ENCODE data around the gene CAST.

CAST gene

DNA sequence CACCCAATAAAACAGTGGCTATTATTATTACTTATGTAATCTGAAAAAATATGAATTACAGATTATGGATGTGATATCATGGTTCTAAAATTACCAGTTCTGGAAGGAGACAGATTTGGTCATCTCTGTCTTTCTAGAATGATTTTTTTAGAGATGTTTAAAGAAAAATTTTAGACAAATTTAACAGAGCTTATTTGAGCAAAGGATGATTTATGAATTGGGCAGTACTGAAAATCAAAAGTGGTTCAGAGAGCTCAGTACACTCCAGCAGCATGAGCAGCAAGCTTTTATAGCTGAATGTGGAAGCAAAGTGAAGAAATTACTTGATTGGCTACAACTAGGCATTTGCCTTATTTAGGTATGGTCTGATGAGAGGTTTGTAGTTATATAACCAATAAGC is 11.0 kb downstream of the CAST start:
- TF ChIP-seq GATA3 (IDR thresholded peaks at IDR 0.05; ENCODE audit: low read depth, low read length) (no peak), GATA2 (IDR thresholded peaks at IDR 0.05; ENCODE audit: low read depth, low read length) (no peak)

DNA sequence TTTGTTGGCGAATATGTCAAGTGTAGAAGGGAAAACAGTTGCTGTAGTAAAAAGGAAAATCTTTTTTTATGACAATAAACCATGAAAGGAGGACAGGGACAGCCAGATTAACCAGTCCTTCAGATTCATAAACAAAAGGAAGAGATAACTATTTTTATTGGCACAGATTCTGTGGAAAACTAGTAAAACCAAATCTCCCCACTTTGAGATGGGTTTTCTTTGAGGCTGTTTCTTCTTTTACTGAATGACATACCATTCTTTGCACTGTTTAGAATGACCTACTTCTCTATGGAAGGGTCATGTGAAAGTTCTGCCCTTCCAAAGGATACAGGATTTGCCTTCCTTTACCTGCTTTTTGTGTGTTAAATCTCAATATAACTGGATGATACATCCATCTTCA is 13.7 kb downstream of the CAST start:
- TF ChIP-seq GATA2 (IDR thresholded peaks at IDR 0.05; ENCODE audit: low read depth, low read length) = no peak
- TF ChIP-seq GATA3 (IDR thresholded peaks at IDR 0.05; ENCODE audit: low read depth, low read length) = no peak

DNA sequence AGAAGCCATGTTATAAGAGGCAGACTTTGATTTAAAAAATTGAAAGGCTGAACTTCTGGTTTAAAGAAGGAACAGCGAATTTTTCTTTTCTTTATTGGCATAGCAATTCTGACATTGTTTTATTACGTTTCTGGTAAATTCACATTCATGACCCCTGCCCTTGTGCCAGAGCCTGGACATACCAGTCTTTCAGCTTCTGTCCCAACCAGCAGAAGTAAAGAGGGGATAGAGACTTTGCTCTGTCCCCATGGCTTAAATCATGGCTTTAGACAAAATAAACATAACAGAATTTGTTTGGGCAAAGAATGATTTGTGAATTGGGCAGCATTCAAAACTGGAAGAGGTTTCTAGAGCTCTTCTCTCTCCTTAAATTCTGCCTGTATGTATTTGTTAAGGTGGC is 15.3 kb downstream of the CAST start:
- TF ChIP-seq GATA2 (IDR thresholded peaks at IDR 0.05; ENCODE audit: low read depth, low read length) (no peak), GATA3 (IDR thresholded peaks at IDR 0.05; ENCODE audit: low read depth, low read length) (no peak)

DNA sequence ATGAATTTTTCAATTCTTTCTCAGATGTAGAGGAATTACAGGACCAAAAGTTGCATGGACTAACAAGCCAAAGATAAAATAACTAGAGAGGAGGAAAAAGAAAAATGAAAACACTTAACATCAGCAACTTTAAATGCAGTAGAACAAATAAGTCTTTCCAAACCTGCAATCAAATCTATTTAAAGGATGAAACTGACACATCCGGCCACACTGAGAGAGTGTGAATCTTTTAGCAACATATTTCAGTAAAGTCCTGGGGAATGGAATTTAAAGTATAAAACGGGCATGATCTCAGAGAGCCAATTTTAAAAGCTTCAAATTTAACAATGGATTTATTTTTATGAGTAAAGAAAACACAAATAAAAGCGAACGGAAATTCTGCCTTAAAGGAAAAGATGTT is 17.1 kb downstream of the CAST start:
- no peak for TF ChIP-seq GATA3 (IDR thresholded peaks at IDR 0.05; ENCODE audit: low read depth, low read length)
- no peak for TF ChIP-seq GATA2 (IDR thresholded peaks at IDR 0.05; ENCODE audit: low read depth, low read length)

DNA sequence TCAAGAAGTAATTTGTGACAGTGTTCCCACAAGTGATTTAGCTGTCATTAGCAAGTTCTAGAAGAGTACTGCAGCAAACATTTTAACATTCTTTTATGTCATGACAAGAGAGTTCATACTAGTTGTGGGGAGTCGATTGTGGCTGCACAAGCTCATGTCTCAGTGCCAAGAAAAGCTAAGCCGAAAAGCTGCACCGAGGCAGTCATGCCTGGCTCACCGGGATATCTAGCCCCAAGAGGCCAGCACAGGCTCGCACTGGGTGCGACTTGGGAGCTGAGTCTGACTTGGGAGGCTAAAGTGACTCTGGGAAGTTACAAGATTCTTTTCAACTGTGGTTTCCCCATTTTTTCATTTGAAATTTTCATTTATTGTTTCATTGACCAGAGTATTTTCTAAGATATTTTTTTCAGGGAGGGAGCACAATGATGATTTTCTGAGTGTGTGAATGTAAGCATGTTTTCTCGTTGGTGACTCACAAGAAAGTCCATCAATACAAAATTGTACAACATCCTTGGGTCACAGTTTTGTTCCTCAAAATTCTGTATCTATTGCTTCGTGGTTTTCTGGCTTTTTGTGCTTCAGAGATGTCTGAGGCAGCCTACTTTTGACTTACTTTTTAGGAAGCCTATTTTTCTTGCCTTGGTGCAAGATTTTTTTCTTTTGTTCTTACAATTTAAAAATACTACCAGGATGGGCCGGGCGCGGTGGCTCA is 18.7 kb downstream of the CAST start:
- TF ChIP-seq GATA3 (IDR thresholded peaks at IDR 0.05; ENCODE audit: low read depth, low read length) (no peak), GATA2 (IDR thresholded peaks at IDR 0.05; ENCODE audit: low read depth, low read length) (no peak)

DNA sequence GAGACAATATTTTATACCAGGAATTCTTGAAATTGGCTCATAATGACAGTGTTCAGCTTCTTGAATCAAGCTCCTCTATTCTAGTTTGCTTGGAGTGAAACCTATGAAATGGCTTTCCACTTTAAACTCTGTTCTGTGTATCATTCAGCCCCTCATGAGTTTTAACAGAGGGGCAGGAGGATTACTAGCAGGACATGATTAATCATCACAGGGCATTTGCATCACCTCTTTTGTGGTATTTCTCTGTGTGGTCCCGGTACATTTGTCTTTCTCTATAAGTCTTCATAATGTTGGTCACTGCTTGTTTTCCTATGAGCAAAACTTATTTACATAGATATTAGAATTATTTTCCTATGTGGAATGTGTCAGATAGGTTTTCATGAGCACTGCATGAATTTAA is 21.2 kb downstream of the CAST start:
- TF ChIP-seq GATA2 (IDR thresholded peaks at IDR 0.05; ENCODE audit: low read depth, low read length) (no peak), GATA3 (IDR thresholded peaks at IDR 0.05; ENCODE audit: low read depth, low read length) (no peak)

DNA sequence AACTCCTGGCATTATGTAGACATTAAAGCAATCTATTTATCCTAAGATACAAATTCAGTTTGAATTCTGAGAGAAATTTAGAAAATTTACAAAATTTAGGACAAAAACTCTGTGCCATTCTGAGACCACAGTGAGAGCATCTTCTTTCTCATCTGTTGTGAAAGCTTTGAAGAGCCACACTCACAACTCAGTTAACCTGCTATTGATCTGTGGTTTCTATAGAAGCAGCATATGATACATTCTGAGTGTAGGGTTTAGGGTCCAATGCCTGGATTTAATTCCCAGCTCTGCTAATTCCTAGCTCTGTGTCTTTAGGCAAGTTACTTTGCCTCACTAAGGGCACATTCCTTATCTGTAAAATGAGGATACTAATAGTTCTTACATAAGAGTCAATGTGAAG is 21.6 kb downstream of the CAST start:
- TF ChIP-seq GATA2 (IDR thresholded peaks at IDR 0.05; ENCODE audit: low read depth, low read length) (no peak), GATA3 (IDR thresholded peaks at IDR 0.05; ENCODE audit: low read depth, low read length) (no peak)

DNA sequence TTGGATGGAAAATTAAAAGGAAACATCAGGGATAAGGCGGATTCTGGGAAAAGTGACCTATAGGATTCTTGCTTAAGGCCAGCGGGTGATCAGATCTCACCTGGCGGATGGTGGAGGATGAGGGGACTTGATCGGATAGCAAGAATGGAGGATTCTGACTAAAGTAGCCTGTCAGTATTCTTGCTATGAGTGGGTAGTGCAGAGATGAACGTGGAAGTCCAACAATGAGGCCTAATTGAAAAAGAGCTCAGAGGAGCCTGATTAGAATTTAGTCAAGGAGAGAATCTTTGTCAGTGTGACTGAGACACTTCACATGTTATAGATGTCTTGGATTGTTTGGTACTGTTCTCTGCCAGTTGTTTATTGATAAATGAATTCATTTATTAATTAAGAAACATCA is 24.9 kb downstream of the CAST start:
- TF ChIP-seq GATA2 (IDR thresholded peaks at IDR 0.05; ENCODE audit: low read depth, low read length) = no peak
- TF ChIP-seq GATA3 (IDR thresholded peaks at IDR 0.05; ENCODE audit: low read depth, low read length) = no peak

DNA sequence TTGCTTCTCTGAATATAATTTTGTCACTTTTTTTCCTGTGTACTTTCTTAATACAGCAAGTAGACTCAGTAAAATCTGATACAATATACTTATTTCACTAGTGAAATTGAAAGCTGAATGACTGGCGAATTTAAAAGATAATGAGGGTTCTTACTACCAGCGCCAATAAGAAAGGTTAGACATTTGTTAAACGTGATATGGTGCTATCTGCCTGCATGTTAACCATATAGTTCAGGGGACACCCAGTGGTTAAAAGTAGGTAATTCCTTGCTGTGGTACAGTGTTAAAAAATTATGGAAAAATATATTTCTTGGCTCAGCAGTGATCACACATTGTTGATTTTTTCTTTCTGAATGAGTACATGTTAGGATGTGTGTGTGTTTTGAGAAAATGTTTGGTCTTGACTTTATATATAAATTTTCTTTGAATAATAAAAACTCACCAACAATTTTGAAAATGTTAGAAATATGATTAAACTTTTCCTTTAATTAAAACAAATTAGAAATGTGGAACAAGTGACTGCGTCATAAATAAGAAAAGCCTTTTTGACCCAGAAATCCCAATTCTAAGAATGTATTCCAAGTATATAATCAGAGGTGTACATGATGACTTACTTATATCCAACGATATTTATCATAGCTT is 25.8 kb downstream of the CAST start:
- TF ChIP-seq GATA2 (IDR thresholded peaks at IDR 0.05; ENCODE audit: low read depth, low read length) = no peak
- TF ChIP-seq GATA3 (IDR thresholded peaks at IDR 0.05; ENCODE audit: low read depth, low read length) = no peak

DNA sequence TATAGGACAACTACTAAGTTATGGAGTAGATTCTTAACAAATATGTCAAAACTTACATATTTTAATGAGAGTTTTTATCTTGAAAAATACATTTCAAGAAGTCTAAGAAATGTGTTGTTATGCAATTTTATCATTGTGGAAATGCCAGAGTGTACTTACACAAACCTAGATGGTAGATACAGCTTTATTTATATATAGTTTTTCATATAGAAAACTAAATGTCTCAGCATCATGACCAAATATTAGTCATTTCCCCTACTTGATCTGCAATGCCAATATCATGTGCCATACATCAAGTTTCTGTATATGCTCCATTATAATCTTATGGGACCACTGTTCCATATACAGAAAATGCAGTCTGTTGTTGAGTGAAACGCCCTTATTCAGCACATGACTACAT is 28.7 kb downstream of the CAST start:
- no peak for TF ChIP-seq GATA2 (IDR thresholded peaks at IDR 0.05; ENCODE audit: low read depth, low read length)
- no peak for TF ChIP-seq GATA3 (IDR thresholded peaks at IDR 0.05; ENCODE audit: low read depth, low read length)

DNA sequence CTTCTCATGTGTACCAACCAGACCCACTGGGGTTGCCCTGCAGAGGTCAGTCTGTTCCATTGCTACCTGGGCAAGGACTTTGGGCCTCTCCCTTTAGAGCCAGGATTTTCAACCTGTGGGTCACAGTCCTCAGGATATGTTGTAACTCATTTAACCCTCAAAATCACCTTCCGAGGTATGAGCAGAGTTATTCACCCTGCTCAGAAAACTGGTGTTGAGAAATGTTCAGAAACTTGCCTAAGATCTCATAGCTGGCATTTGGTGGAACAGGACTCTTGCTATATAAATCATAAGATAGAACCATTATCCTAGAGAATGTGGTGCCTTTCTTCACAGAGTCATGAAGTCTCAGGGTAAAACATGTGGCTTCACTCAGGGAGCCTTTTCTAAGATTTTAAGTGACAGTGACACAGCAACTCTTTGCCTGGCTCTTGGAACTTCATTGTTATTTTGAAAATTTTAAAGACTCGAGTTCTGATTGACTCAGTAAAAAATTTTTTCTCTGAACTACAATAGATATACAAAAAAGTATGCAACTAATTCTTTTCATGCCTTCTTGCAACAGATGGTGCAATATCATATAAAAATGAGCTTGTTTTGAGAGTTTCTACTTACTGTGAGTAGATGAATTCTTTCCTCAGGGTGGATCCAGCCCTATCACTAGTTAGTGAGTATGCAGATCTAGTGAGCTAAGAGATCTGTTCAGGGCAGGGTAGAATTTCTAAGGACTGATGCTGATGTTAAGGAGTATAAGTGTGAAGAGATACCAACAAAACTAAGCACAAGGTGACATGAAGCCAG is 29.5 kb downstream of the CAST start:
- TF ChIP-seq GATA2 (IDR thresholded peaks at IDR 0.05; ENCODE audit: low read depth, low read length) = no peak
- no peak for TF ChIP-seq GATA3 (IDR thresholded peaks at IDR 0.05; ENCODE audit: low read depth, low read length)

DNA sequence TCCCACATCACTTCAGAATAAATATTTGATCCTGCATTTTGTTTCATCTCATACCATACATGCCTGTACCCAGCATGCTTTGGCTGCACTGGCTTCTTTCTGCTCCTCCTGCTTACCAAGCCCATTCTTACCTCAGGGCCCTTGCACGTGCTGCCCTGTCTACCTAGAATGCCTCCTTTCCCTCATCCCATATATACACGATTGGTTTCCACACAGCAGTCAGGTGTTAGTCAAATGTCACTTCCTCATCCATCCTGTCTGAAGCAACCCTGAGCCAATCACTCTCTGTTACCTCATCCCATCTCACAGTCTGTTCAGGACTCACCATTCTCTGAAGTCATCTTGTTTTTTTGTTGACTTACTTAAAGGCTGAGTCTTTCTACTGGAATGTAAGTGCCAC is 30.3 kb downstream of the CAST start:
- no peak for TF ChIP-seq GATA3 (IDR thresholded peaks at IDR 0.05; ENCODE audit: low read depth, low read length)
- TF ChIP-seq GATA2 (IDR thresholded peaks at IDR 0.05; ENCODE audit: low read depth, low read length) = no peak

DNA sequence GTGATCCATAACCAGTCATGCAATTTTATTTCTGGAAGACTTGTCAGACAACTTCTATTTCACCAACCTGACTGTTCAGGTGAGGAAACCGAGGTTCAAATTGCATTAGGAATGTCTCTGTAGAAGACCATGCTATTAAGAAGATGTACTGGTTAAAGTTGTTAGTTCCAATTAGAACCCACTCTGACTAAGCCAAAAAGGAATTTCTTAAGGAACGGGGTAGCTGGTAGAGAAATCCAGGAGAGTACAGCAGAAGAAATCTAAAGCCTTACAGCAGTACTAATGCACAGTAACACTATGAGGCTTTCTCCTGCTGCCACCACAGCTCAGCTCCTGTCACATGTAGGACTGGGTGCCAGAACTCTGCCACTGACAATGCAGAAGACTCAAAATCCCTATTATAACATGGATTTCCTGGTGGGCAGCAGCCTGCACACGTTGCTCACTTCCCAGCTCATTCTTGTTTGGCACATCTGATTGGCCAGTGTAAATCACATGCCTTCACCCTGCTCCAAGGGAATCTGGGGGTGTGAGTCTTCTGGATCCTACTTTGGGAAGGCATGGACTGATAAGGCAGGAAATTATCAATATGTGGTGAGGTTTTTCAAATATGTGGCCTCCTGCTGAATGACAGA is 37.1 kb downstream of the CAST start:
- TF ChIP-seq GATA3 (IDR thresholded peaks at IDR 0.05; ENCODE audit: low read depth, low read length) (no peak), GATA2 (IDR thresholded peaks at IDR 0.05; ENCODE audit: low read depth, low read length) (no peak)

Measured in SH-SY5Y (cell line).